Measurements from ENCODE around the gene MRPS35.

DNA sequence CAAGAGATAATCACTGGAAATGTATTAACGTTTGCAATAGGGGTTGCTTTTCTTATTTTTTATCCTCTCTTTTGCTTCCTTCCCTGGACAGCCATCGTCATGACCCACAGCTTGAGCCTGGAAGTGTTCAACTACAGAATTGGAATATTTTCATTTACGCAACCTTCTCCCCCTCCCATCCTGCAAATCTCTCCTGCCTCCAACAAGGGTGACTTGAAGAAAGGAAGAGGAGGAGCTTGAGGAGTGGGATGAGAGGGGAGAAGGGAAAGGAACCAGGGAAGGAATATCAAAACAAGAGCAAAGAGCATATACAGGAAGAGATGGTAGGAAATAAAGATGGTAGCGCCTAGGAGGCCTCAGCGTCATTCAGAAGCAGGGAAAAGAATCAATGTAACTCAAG, 71.0 kb downstream of the MRPS35 start:
- TF ChIP-seq CTCF (IDR thresholded peaks at IDR 0.05): no peak
- no peak for TF ChIP-seq ZFX (IDR thresholded peaks at IDR 0.05; ENCODE audit: borderline replicate concordance)

All from 22Rv1 (cell line).